ENCODE results near the gene ACTR3.

The ACTR3 gene

GRCh38 chr2:113876503-113877387 is 13.1 kb upstream of the ACTR3 start:
- DNase-seq (ENCODE audit: extremely low read depth, low read depth) = no peak
- no peak for TF ChIP-seq CTCF (IDR thresholded peaks at IDR 0.05; ENCODE audit: low read depth, low read length)

DNA sequence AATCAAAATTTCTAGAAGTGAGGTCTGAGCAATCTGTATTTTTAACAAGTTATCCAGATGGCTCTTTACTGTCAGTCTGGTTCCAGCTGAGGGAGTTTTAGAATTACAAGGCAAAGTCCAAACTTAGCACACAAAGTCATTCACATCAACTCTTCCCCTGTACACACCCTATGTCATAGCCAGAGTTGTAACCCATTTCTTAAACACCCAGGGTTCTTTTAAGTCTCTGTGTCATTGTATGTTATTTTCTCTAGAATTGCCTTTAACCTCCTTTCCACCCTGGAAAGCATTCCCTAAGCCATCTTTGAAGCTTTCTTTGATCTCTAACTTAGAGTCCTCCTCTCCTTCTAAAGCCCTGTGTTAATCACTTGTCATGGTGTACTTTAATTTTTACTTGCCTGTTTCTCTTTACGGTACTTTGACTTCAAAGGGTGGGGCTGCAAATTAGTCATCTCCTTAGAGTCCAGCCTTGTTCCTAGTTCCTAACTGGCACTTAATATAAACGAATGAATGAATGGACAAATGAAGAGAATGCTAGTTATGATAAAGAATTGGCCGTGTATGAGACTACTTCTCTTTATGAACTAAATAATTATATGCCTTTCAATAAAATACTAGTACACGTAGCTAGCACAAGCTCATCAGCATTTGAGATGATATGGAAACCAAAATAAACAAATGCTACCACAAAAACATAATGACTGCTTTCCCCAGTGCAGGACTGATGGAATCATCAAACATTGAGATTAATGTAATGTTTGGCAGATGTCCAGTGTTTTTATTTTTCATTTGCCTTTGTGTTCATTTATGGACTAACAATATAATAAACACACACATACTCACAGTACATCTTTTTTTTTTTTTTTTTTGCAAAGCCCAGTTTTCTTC is 11.9 kb upstream of the ACTR3 start:
- DNase-seq (ENCODE audit: extremely low read depth, low read depth) = no peak
- no peak for TF ChIP-seq CTCF (IDR thresholded peaks at IDR 0.05; ENCODE audit: low read depth, low read length)

GRCh38 chr2:113878743-113879142 is 11.1 kb upstream of the ACTR3 start:
- DNase-seq (ENCODE audit: extremely low read depth, low read depth) = no peak
- TF ChIP-seq CTCF (IDR thresholded peaks at IDR 0.05; ENCODE audit: low read depth, low read length) = no peak

DNA sequence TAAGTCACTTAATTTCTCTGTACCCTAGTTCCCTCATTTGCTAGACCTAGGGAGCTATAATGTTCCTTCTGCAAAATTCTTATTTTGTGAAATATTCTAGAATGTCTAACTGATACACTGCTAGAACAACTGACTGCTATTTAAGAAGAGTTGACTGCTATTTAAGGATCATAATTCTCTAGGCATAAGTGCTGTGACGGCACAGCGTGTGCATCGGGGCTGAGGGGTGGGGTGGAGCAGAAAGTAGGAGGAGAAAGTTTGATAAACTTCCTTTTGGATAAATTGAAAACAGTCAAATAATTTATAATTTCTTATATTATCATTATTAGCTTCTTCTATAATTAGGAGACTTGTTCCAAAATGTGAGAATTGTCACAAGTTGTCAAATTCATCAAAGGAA is 10.4 kb upstream of the ACTR3 start:
- no peak for TF ChIP-seq CTCF (IDR thresholded peaks at IDR 0.05; ENCODE audit: low read depth, low read length)
- no peak for DNase-seq (ENCODE audit: extremely low read depth, low read depth)

DNA sequence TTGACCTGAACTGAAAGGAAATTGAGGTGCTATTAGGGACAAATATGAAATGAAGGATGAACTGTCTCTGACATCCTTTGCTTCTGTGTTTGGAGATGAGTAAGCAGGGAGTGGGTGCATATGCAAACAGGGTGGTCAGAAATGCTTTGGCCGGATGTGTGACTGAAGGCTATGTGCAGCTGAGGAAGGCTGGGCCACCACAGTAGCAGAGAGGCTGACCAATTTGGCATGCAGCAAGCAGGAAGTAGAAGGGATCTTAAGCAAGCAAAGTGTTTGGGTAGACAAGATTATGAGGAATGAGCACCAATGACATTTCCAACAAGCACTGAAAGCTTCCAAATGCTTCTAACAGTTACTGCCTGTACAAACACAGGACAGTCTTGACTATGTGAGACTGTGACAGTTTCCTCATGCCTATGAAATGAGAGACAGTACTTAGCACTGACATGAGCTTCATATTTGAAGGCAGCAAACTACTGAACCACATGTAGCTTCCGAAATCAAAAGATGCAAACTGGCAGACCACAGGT is 3.3 kb upstream of the ACTR3 start:
- TF ChIP-seq CTCF (IDR thresholded peaks at IDR 0.05; ENCODE audit: low read depth, low read length) = no peak
- no peak for DNase-seq (ENCODE audit: extremely low read depth, low read depth)

- TF ChIP-seq CTCF (IDR thresholded peaks at IDR 0.05; ENCODE audit: low read depth, low read length) = no peak
- no peak for DNase-seq (ENCODE audit: extremely low read depth, low read depth)
These were observed 2.7 kb upstream of the ACTR3 start for GRCh38 chr2:113887009-113887792.
